Sigmoid colon (tissue), 4 donors: ENCODE data around the gene FAM25G.

Experiments used
- CTCF ChIP-seq, 4 experiments: fragments of 450-650 bp in 3 of 4; fragments of 200-600 bp in 1 of 4; IDR thresholded peaks; one replicate each; pipeline ENCODE4 v1.5.1; 2016 to 2019; ENCODE audit warnings: antibody characterized with exemption in 4 of 4, mild to moderate bottlenecking in 3 of 4, moderate library complexity in 2 of 4
- POLR2A ChIP-seq, 2 donors: fragments of 450-650 bp; IDR thresholded peaks; one replicate each; pipeline ENCODE4 v1.6.1; 2016; ENCODE audit warnings: antibody characterized with exemption in 2 of 2, mild to moderate bottlenecking in 2 of 2, moderate library complexity in 2 of 2
- POLR2AphosphoS5 ChIP-seq, 4 donors: sonication (generic); formaldehyde crosslinking; IDR thresholded peaks; one replicate each; pipeline ENCODE4 v1.6.1; 2017; ENCODE audit warnings: antibody characterized with exemption in 4 of 4

GRCh38 chr10:47449979-47450378 lies 41.5 kb downstream of the FAM25G start:
- no peak for TF ChIP-seq CTCF (IDR thresholded peaks at IDR 0.05)
- TF ChIP-seq POLR2A (IDR thresholded peaks at IDR 0.05) = no peak
- no peak for TF ChIP-seq POLR2AphosphoS5 (IDR thresholded peaks at IDR 0.05)
